Measurements from ENCODE around the gene BICD1. TPM values are rescaled to one million over a fixed set of nuclear protein-coding genes. Genes with fewer than 3 reads are reported as not detected.

Gene BICD1
- total and polyA plus RNA-seq, 2 of the 13 experiments (the other 11 are each of a cell fraction or from before 2014, with no cell fraction given): 4.5 to 5.2 TPM

- CTCF ChIA-PET (ENCODE audit: low intra/inter-chr PET ratio, low total read pairs): no interaction called here
- FAIRE-seq (no peak), ATAC-seq (no peak), DNase-seq (ENCODE audit: low spot score) (no peak)
- Histone ChIP-seq H3K4me1 (ENCODE audit: insufficient read depth, low read length) (no peaks in the 10 kb centered on the region), H3K9me3 (ENCODE audit: low read length) (no peaks in the 10 kb centered on the region), H3K27ac (ENCODE audit: extremely low read length, insufficient read depth, low read length) (no peak overlapping the region), H3K9ac (ENCODE audit: insufficient read depth, low read depth, low read length) (no peak overlapping the region), H2AFZ (ENCODE audit: low read length) (no peak overlapping the region), H3K36me3 (replicated peaks in 1 of 2; ENCODE audit: control insufficient read depth in 1 of 2, insufficient read depth in 2 of 2, low read length in 2 of 2) (no peaks in the 10 kb centered on the region), H3K4me3 (replicated peaks in 1 of 3; ENCODE audit: insufficient read depth in 1 of 3, low read depth in 2 of 3, low read length in 3 of 3) (no peak overlapping the region), H4K20me1 (ENCODE audit: insufficient read depth, low read length) (no peaks in the 10 kb centered on the region), H3K27me3 (ENCODE audit: control insufficient read depth in 1 of 2, insufficient read depth in 2 of 2, low read length in 2 of 2) (no peaks in the 10 kb centered on the region), H3K79me2 (ENCODE audit: insufficient read depth, low read length) (no peaks in the 10 kb centered on the region), H3K4me2 (ENCODE audit: low read depth, low read length) (no peak overlapping the region)
- no peak for TF ChIP-seq STAG1 (CRISPR knock-in tag; IDR thresholded peaks at IDR 0.05)
- TF ChIP-seq ZNF644 (CRISPR knock-in tag; IDR thresholded peaks at IDR 0.05; ENCODE audit: low read depth): no peak
- TF ChIP-seq TAF15 (IDR thresholded peaks at IDR 0.05; ENCODE audit: low read depth, low read length, poor library complexity, severe bottlenecking): no peak
- TF ChIP-seq SKI (IDR thresholded peaks at IDR 0.05; ENCODE audit: partially characterized antibody): no peak
- peak in 1 of 2 experiments; percentile 23; a peak in 1 of 4 replicates for TF ChIP-seq MAFK (conservative IDR thresholded peaks at IDR 0.05 in 1 of 2, IDR thresholded peaks at IDR 0.05 in 1 of 2; ENCODE audit: low read length in 2 of 2)
- TF ChIP-seq ATF7-NPFF (CRISPR knock-in tag; IDR thresholded peaks at IDR 0.05; ENCODE audit: low read depth): no peak
- TF ChIP-seq ARID3A (IDR thresholded peaks at IDR 0.05; ENCODE audit: low read depth, low read length): no peak
- TF ChIP-seq ZNF740 (CRISPR knock-in tag; IDR thresholded peaks at IDR 0.05): no peak
- TF ChIP-seq MAFF (IDR thresholded peaks at IDR 0.05; ENCODE audit: low read depth, low read length): 0 out of 2 replicates have a peak, but pooled peaks have one; percentile 28
- TF ChIP-seq ZNF264 (CRISPR knock-in tag; IDR thresholded peaks at IDR 0.05): no peak
- no peak for TF ChIP-seq THAP9 (CRISPR knock-in tag; IDR thresholded peaks at IDR 0.05; ENCODE audit: borderline replicate concordance)
- no peak for TF ChIP-seq ZNF580 (CRISPR knock-in tag; IDR thresholded peaks at IDR 0.05; ENCODE audit: borderline replicate concordance, low read depth)
- TF ChIP-seq ATF7 (IDR thresholded peaks at IDR 0.05): no peak
- no peak for TF ChIP-seq ATF7 (CRISPR knock-in tag; IDR thresholded peaks at IDR 0.05)
- intact Hi-C loops (cut with micrococcal nuclease; ENCODE audit: unreplicated experiment) (no loop called here), in situ Hi-C loops (cut with HindIII; ENCODE audit: extremely low pct_ligation_motif_present, low pct_unique_long_range_greater_than_20kb) (no loop called here)
- whole genome bisulfite sequencing (ENCODE audit: low lambda C conversion rate): 95% methylated on average over 4 of the region's 6 CpGs
- POLR2A ChIA-PET: no interaction called here
- no TSS peak for BruUV-seq (replicated peaks)
Measured at GRCh38 chr12:32178341-32179010, 71.8 kb downstream of the BICD1 start.

All from HepG2 (cell line).